HG03135 (cell line): ENCODE data around the gene TAOK3.
"Not testable (repeated sequence)": the region's sequence is repeated elsewhere in the genome, so short reads cannot be mapped to it uniquely, and the experiment has no call there.

Source experiments
- ATAC-seq: cut with Tn5 transposase; IDR thresholded peaks from one replicate; pipeline ENCODE4 v1.9.1; 2021; ENCODE audit warnings: mild to moderate bottlenecking, moderate library complexity; ENCODE audit not compliant: unreplicated experiment

Gene TAOK3

GRCh38 chr12:118372541-118373495 lies at the start of gene TAOK3:
Gene TAOK3, minus strand, starts transcription at chr12:118372907. Its CDS starts 117,340 bp downstream, at chr12:118255567.
- ATAC-seq = peak; percentile 86

- ATAC-seq = no peak
These were observed 48.0 kb upstream of the TAOK3 start for GRCh38 chr12:118420673-118421072.

GRCh38 chr12:118418385-118419057 lies 45.8 kb upstream of the TAOK3 start:
- no peak for ATAC-seq

GRCh38 chr12:118417942-118418341 lies 45.2 kb upstream of the TAOK3 start:
- ATAC-seq = no peak

GRCh38 chr12:118409834-118410233 lies 37.1 kb upstream of the TAOK3 start:
- ATAC-seq = no peak

GRCh38 chr12:118408241-118408640 lies 35.5 kb upstream of the TAOK3 start:
- not testable (repeated sequence) for ATAC-seq

- ATAC-seq = no peak
These were observed 32.3 kb upstream of the TAOK3 start for GRCh38 chr12:118404876-118405521.

- ATAC-seq = no peak
These were observed 29.5 kb upstream of the TAOK3 start for GRCh38 chr12:118402251-118402650.

GRCh38 chr12:118398940-118399339 lies 26.2 kb upstream of the TAOK3 start:
- ATAC-seq = no peak

- ATAC-seq = no peak
These were observed 25.8 kb upstream of the TAOK3 start for GRCh38 chr12:118398524-118398923.

- ATAC-seq = no peak
These were observed 25.2 kb upstream of the TAOK3 start for GRCh38 chr12:118397708-118398440.

GRCh38 chr12:118391836-118392235 lies 19.1 kb upstream of the TAOK3 start:
- no peak for ATAC-seq

- ATAC-seq = no peak
These were observed 18.7 kb upstream of the TAOK3 start for GRCh38 chr12:118391424-118391823.

GRCh38 chr12:118377884-118378470 lies 5.3 kb upstream of the TAOK3 start:
- no peak for ATAC-seq

GRCh38 chr12:118377021-118377883 lies 4.5 kb upstream of the TAOK3 start:
- no peak for ATAC-seq

GRCh38 chr12:118376089-118377020 lies 3.6 kb upstream of the TAOK3 start, which contains the start of gene SUDS3:
Gene SUDS3, plus strand, starts transcription at chr12:118376555. Its CDS starts 137 bp downstream, at chr12:118376692.
- ATAC-seq = no peak

- no peak for ATAC-seq
These were observed 2.6 kb upstream of the TAOK3 start for GRCh38 chr12:118375348-118375747.

- ATAC-seq = no peak
These were observed 2.2 kb upstream of the TAOK3 start for GRCh38 chr12:118374909-118375308.
